ENCODE measurements around the gene TYR.
"Not testable (repeated sequence)": the region's sequence is repeated elsewhere in the genome, so short reads cannot be mapped to it uniquely, and the experiment has no call there.

TYR gene

DNA sequence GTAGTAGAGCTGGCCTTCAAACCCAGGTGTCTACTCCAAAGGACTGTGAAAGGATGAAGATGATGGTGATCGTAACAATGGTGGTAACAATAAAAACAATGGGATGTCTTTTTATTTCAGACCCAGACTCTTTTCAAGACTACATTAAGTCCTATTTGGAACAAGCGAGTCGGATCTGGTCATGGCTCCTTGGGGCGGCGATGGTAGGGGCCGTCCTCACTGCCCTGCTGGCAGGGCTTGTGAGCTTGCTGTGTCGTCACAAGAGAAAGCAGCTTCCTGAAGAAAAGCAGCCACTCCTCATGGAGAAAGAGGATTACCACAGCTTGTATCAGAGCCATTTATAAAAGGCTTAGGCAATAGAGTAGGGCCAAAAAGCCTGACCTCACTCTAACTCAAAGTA, 117.3 kb downstream of the TYR start:
- DNase-seq; H3K27ac Mint-ChIP-seq; H3K4me3 Mint-ChIP-seq; H3K9me3 Mint-ChIP-seq; ATAC-seq; H3K36me3 Mint-ChIP-seq (ENCODE audit: low read depth); H3K27me3 Mint-ChIP-seq; H3K4me1 Mint-ChIP-seq: not testable (repeated sequence)

DNA sequence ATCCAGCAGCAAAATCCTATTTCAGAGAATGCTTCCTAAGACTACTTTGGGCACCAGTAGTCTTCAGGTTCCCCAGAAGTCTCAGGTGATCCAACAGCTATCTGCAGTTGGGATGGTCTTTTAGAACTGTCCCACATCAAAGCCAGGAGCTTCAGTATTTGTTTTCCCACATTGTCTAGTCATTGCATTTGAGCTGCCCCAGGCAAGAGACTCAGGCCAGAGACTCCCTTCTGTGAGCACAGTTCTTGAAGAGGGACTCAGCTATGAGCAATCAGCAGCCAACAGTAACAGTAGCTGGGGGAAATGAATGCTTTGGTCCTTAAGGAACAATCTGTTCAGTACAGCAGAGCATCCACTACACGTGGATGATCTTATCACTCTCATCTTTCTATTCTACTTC, 125.4 kb downstream of the TYR start:
- H3K4me3 Mint-ChIP-seq, DNase-seq, ATAC-seq: not testable (repeated sequence)

DNA sequence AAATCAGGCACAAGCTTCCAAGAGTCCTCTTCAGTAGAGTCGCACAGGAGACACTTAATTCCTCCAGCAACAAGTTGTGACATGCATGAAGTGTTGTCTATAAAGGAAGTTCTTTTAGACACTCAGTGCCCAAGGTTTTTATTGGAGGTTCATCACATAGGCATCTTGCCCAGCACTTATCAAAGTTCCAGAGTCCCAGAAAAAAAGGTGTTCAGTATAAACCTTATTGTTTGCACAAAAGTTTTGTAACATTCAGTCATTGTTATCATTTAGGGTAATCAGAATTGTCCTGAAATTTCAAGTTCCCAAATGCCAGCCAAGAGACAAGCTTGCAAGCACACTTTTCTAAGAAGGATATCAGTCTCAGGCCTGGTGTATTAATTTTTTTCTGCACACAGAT, 130.6 kb downstream of the TYR start:
- not testable (repeated sequence) for DNase-seq; H3K36me3 Mint-ChIP-seq (ENCODE audit: low read depth); H3K27me3 Mint-ChIP-seq; H3K9me3 Mint-ChIP-seq; H3K4me3 Mint-ChIP-seq; ATAC-seq; H3K4me1 Mint-ChIP-seq; H3K27ac Mint-ChIP-seq

More for the DNA sequence above, 125.4 kb downstream of the TYR start:
- not testable (repeated sequence) for H3K27me3 Mint-ChIP-seq; H3K36me3 Mint-ChIP-seq (ENCODE audit: low read depth); H3K4me1 Mint-ChIP-seq; H3K27ac Mint-ChIP-seq
- peaks cover 11% of the 10 kb centered on the region for H3K9me3 Mint-ChIP-seq

- H3K4me3 Mint-ChIP-seq; H3K27ac Mint-ChIP-seq; H3K9me3 Mint-ChIP-seq; H3K4me1 Mint-ChIP-seq; H3K36me3 Mint-ChIP-seq (ENCODE audit: low read depth); ATAC-seq; DNase-seq; H3K27me3 Mint-ChIP-seq: not testable (repeated sequence)
Observed at GRCh38 chr11:89309321-89309985, 131.8 kb downstream of the TYR start.

DNA sequence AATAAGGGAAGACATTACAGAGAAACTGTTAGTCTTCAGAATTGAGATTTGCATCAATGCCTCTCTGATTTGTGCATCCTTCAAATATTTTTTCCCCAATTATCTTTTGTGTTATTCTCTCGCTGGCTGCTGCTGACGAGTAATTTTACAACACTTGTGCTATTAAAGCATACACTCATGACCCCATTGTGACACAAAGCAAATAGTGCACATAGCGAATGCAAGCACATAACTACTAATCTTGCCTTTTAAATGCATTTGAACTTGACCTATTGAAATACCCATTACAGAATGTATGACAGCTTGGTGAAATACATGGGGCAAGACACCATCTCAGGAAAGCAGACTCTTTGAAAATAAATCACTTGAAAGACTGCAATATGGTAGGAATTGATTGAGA, 132.9 kb downstream of the TYR start:
- not testable (repeated sequence) for H3K36me3 Mint-ChIP-seq (ENCODE audit: low read depth); H3K9me3 Mint-ChIP-seq; DNase-seq; ATAC-seq; H3K4me3 Mint-ChIP-seq; H3K27me3 Mint-ChIP-seq; H3K4me1 Mint-ChIP-seq; H3K27ac Mint-ChIP-seq

DNA sequence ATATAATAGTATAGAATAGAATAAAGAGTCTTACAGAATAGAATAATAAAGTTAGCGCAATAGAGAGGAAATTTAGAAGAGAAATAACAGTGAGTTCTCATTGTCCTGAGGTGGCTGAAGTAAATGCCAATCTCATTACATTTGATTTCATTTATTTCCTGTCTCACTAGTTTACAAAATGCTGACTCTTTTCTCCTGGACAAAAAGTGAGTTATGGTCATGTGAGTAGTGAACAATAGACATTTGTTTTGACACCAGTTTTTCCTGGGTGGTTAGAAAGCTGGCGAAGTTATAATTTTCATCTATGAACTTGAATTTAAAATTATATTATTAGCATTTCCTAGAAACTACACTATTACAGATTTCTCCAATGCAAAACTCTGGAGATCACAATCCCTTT, 143.7 kb downstream of the TYR start:
- H3K9me3 Mint-ChIP-seq: peaks cover 4% of the 10 kb centered on the region
- H3K4me1 Mint-ChIP-seq: no peaks in the 10 kb centered on the region
- no peak overlapping the region for H3K4me3 Mint-ChIP-seq
- no peaks in the 10 kb centered on the region for H3K36me3 Mint-ChIP-seq (ENCODE audit: low read depth)
- no peak overlapping the region for H3K27ac Mint-ChIP-seq
- DNase-seq: no peak
- no peaks in the 10 kb centered on the region for H3K27me3 Mint-ChIP-seq
- ATAC-seq: no peak

GRCh38 chr11:89327885-89328284, 150.2 kb downstream of the TYR start:
- DNase-seq: no peak
- ATAC-seq: no peak
- Mint-ChIP-seq H3K9me3 (no peaks in the 10 kb centered on the region), H3K27ac (no peak overlapping the region), H3K27me3 (no peaks in the 10 kb centered on the region), H3K4me1 (no peaks in the 10 kb centered on the region), H3K36me3 (ENCODE audit: low read depth) (no peaks in the 10 kb centered on the region), H3K4me3 (no peak overlapping the region)

DNA sequence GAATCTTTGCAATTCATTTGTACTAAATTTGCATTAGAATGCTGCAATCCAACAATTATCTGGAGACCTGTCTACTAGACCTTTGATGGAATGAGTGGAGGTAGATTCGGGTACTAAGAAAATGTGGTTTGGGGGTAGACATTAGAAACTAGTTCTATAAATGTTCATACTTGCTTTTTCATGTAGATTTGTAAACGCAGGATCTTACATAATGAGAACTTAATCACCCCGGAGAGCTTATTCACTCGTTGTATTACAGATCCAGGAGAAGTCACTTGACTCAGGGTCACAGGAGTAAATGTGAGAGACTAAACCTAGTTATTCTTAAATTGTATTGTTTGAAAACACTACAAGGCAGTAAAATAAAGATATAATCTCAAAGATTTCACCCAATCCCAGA, 154.3 kb downstream of the TYR start:
- H3K27me3 Mint-ChIP-seq; H3K4me3 Mint-ChIP-seq; DNase-seq; H3K27ac Mint-ChIP-seq; H3K9me3 Mint-ChIP-seq; ATAC-seq; H3K36me3 Mint-ChIP-seq (ENCODE audit: low read depth); H3K4me1 Mint-ChIP-seq: not testable (repeated sequence)

DNA sequence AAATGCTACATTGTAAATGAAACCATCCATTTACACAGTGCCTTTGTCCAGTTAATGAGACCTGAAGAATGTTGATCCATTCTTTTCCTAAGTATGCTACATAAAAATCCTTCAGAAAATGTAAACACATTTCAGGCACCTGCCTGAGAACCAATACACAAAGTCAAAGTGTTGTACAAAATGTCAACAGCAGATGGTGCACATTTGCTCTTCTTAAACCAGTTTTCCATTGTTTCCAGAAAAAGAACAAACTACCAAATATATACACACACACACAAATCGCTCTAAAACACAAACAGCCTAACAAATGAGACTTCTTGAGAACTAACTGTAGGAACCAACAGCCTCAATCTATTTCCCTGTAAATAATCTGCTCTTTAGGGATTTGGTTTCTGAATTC, 156.0 kb downstream of the TYR start:
- not testable (repeated sequence) for ATAC-seq; H3K9me3 Mint-ChIP-seq; H3K27me3 Mint-ChIP-seq; DNase-seq; H3K4me3 Mint-ChIP-seq; H3K36me3 Mint-ChIP-seq (ENCODE audit: low read depth); H3K4me1 Mint-ChIP-seq; H3K27ac Mint-ChIP-seq

GRCh38 chr11:89337100-89337650, 159.5 kb downstream of the TYR start:
- H3K9me3 Mint-ChIP-seq; H3K27ac Mint-ChIP-seq; H3K36me3 Mint-ChIP-seq (ENCODE audit: low read depth); DNase-seq; H3K4me3 Mint-ChIP-seq; H3K4me1 Mint-ChIP-seq; ATAC-seq; H3K27me3 Mint-ChIP-seq: not testable (repeated sequence)

DNA sequence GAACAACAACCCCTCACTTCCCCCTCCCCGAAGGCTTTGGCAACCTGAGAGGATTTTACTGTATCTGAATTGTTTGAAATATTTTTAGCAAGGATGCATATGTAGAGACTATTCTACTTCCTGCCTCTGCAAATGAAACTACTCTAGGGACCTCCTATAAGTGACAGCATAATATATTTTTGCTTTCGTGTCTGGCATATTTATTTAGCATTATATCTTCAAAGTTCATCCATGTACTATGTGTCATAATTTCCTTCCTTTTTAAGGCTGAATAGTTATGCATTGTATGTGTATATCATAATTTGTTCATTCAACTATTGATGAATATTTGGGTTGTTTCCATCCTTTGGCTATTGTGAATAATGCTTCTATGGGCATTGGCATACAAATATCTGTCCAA, 160.4 kb downstream of the TYR start:
- not testable (repeated sequence) for H3K4me1 Mint-ChIP-seq; H3K36me3 Mint-ChIP-seq (ENCODE audit: low read depth); H3K27ac Mint-ChIP-seq; H3K9me3 Mint-ChIP-seq; DNase-seq; ATAC-seq; H3K27me3 Mint-ChIP-seq; H3K4me3 Mint-ChIP-seq

GRCh38 chr11:89340450-89340849, 162.8 kb downstream of the TYR start:
- not testable (repeated sequence) for H3K27me3 Mint-ChIP-seq; H3K4me3 Mint-ChIP-seq; H3K36me3 Mint-ChIP-seq (ENCODE audit: low read depth); H3K4me1 Mint-ChIP-seq; DNase-seq; ATAC-seq; H3K27ac Mint-ChIP-seq; H3K9me3 Mint-ChIP-seq

DNA sequence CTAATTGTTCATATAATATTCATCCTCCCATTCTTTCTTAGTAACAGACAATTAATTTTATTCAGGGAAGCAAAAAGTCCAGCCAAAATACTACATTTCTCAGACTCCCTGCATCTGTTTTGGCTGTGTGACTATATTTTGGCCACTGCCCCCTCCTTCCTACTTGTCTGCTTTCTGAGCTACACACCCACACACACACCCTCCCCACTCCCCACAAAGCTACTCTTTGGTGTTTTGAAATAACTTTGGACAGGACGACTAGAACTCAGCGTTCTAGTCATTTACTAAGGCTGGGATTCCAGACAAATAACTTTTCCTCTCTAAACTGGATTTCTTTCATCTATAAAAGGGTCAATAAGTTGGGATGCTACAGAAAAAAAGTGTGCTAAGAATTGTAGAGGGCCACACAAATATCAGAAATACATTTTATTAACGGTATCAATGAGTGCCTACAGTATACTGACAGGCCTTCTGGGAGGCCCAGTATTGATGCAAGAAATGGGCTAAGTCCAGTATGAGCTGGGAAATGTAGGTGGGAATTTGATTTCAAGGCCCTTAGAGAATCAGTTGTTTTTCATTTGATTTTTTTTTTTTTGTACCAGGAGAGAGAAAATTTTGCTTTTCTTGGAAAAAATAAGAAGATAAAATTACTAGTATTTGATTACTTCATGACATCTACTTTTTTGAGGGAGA, 165.4 kb downstream of the TYR start:
- H3K9me3 Mint-ChIP-seq, ATAC-seq, H3K27me3 Mint-ChIP-seq: not testable (repeated sequence)

More for the DNA sequence above, 165.4 kb downstream of the TYR start:
- not testable (repeated sequence) for H3K27ac Mint-ChIP-seq; H3K4me1 Mint-ChIP-seq; H3K36me3 Mint-ChIP-seq (ENCODE audit: low read depth); H3K4me3 Mint-ChIP-seq; DNase-seq

All from activated naive CD8-positive, alpha-beta T cell treated with anti-CD3 and anti-CD28 coated beads, Interleukin-2, amount 50 U/mL, for 24 hours (primary cell).